DOHH2 (cell line): ENCODE results near the gene KRTAP1-5.
"Not testable (repeated sequence)": the region's sequence is repeated elsewhere in the genome, so short reads cannot be mapped to it uniquely, and the experiment has no call there.

ENCODE experiments used
- H3F3A ChIP-seq: fragments of 200-600 bp; sonication (generic), shearing (Covaris generic); 2 replicates; pipeline ENCODE4 v1.6.0; 2016; ENCODE audit warnings: antibody characterized with exemption, mild to moderate bottlenecking; ENCODE audit not compliant: control insufficient read depth, insufficient read depth
- H3K27ac ChIP-seq: fragments of 200-600 bp; sonication (generic); 2 replicates; pipeline ENCODE4 v1.5.1; 2014; ENCODE audit warnings: low read depth, mild to moderate bottlenecking, low read length, moderate library complexity
- H3K27me3 ChIP-seq: fragments of 200-600 bp; sonication (generic); 2 replicates; pipeline ENCODE4 v1.6.1; 2014; ENCODE audit warnings: mild to moderate bottlenecking, low read length, mixed read lengths; ENCODE audit not compliant: control insufficient read depth
- H3K36me3 ChIP-seq: fragments of 200-600 bp; sonication (generic); 2 replicates; pipeline ENCODE4 v1.6.1; 2014; ENCODE audit warnings: mild to moderate bottlenecking, low read length, moderate library complexity, mixed read lengths; ENCODE audit not compliant: control insufficient read depth
- H3K4me1 ChIP-seq: fragments of 200-600 bp; sonication (generic); 2 replicates; pipeline ENCODE4 v1.6.1; 2014; ENCODE audit warnings: mild to moderate bottlenecking, low read length, mixed read lengths; ENCODE audit not compliant: control insufficient read depth
- H3K4me2 ChIP-seq: fragments of 200-600 bp; sonication (generic); 2 replicates; pipeline ENCODE4 v1.6.0; 2014; ENCODE audit warnings: mild to moderate bottlenecking, low read length, moderate library complexity
- H3K4me3 ChIP-seq: fragments of 200-600 bp; sonication (generic); 2 replicates; pipeline ENCODE4 v1.5.1; 2014; ENCODE audit warnings: mild to moderate bottlenecking, low read length, mixed read lengths
- H3K79me2 ChIP-seq: fragments of 200-600 bp; sonication (generic); 2 replicates; pipeline ENCODE4 v1.6.1; 2014; ENCODE audit warnings: mild to moderate bottlenecking, low read length, mixed read lengths; ENCODE audit not compliant: control insufficient read depth
- H3K9me2 ChIP-seq: fragments of 200-600 bp; sonication (generic); replicated peaks from 2 replicates; pipeline ENCODE4 v1.6.1; 2014; ENCODE audit warnings: mild to moderate bottlenecking, low read length, mixed read lengths; ENCODE audit not compliant: control insufficient read depth
- H3K9me3 ChIP-seq: fragments of 200-600 bp; sonication (generic); 2 replicates; pipeline ENCODE4 v1.6.1; 2014; ENCODE audit warnings: antibody characterized with exemption, low read length, mixed read lengths; ENCODE audit not compliant: control insufficient read depth, insufficient read depth
- H4K20me1 ChIP-seq: fragments of 200-600 bp; sonication (generic); 2 replicates; pipeline ENCODE4 v1.6.0; 2014; ENCODE audit warnings: low read depth, mild to moderate bottlenecking, antibody characterized with exemption, low read length, moderate library complexity; ENCODE audit not compliant: control insufficient read depth, insufficient read depth
- CTCF ChIP-seq: fragments of 200-600 bp; sonication (generic); IDR thresholded peaks from one replicate; pipeline ENCODE4 v1.5.1; 2014; ENCODE audit warnings: antibody characterized with exemption, mild to moderate bottlenecking, low read depth, low read length; ENCODE audit not compliant: poor library complexity, severe bottlenecking
- EZH2phosphoT487 ChIP-seq: fragments of 200-600 bp; sonication (generic); IDR thresholded peaks from 2 replicates; pipeline ENCODE4 v1.6.1; 2017; ENCODE audit warnings: borderline replicate concordance, mild to moderate bottlenecking, antibody characterized with exemption, low read length, moderate library complexity, mixed read lengths

KRTAP1-5 gene

GRCh38 chr17:41061964-41062363 lies 35.0 kb upstream of the KRTAP1-5 start:
- Histone ChIP-seq H3K9me3 (no peaks in the 10 kb centered on the region), H3K9me2 (no peaks in the 10 kb centered on the region), H3K4me1 (no peaks in the 10 kb centered on the region), H3K36me3 (no peaks in the 10 kb centered on the region), H3K27me3 (no peaks in the 10 kb centered on the region), H3K4me3 (no peak overlapping the region), H3K4me2 (no peak overlapping the region), H3F3A (no peaks in the 10 kb centered on the region), H4K20me1 (no peaks in the 10 kb centered on the region), H3K79me2 (no peaks in the 10 kb centered on the region), H3K27ac (no peak overlapping the region)
- TF ChIP-seq EZH2phosphoT487, result no peak
- no peak for TF ChIP-seq CTCF

- Histone ChIP-seq H3K4me3 (no peak within 1 kb of the TSS), H3K4me2 (no peak within 1 kb of the TSS)
These were observed 33.1 kb upstream of the KRTAP1-5 start, which contains the start of gene KRTAP2-3 for GRCh38 chr17:41060052-41060604. Gene KRTAP2-3 (minus strand): TSS chr17:41060114. CDS start chr17:41060050, 64 bp downstream.

GRCh38 chr17:41059276-41060051 lies 32.5 kb upstream of the KRTAP1-5 start:
- not testable (repeated sequence) for H3K4me1 ChIP-seq, H3K9me3 ChIP-seq, H3K4me3 ChIP-seq, H3K27ac ChIP-seq, H3K4me2 ChIP-seq, H3K9me2 ChIP-seq, H3K36me3 ChIP-seq, H3K79me2 ChIP-seq, H3F3A ChIP-seq, H3K27me3 ChIP-seq, H4K20me1 ChIP-seq

More at GRCh38 chr17:41060052-41060604, 33.1 kb upstream of the KRTAP1-5 start, which contains the start of gene KRTAP2-3:
- H4K20me1 ChIP-seq, result no peaks in the 10 kb centered on the region
- no peaks in the 10 kb centered on the region for H3K36me3 ChIP-seq
- TF ChIP-seq CTCF (no peak), EZH2phosphoT487 (no peak)
- no peaks in the 10 kb centered on the region for H3K9me3 ChIP-seq
- no peaks in the 10 kb centered on the region for H3K9me2 ChIP-seq
- H3F3A ChIP-seq, result no peaks in the 10 kb centered on the region
- 0 out of 2 replicates have a peak, but pooled peaks cover 2% of the 10 kb centered on the region for H3K27me3 ChIP-seq
- H3K27ac ChIP-seq, result no peak within 1 kb of the TSS
- no peaks in the 10 kb centered on the region for H3K4me1 ChIP-seq
- H3K79me2 ChIP-seq, result no peaks in the 10 kb centered on the region

GRCh38 chr17:41058741-41059140 lies 31.7 kb upstream of the KRTAP1-5 start:
- Histone ChIP-seq H3K4me2 (no peak overlapping the region), H3K27ac (no peak overlapping the region), H3K4me3 (no peak overlapping the region), H4K20me1 (no peaks in the 10 kb centered on the region), H3K27me3 (0 out of 2 replicates have a peak, but pooled peaks cover 2% of the 10 kb centered on the region), H3K4me1 (no peaks in the 10 kb centered on the region), H3F3A (no peaks in the 10 kb centered on the region), H3K36me3 (no peaks in the 10 kb centered on the region), H3K79me2 (no peaks in the 10 kb centered on the region), H3K9me2 (no peaks in the 10 kb centered on the region), H3K9me3 (no peaks in the 10 kb centered on the region)
- no peak for TF ChIP-seq CTCF
- no peak for TF ChIP-seq EZH2phosphoT487
